ENCODE measurements around the gene HBG1. TPM values are rescaled to one million over a fixed set of nuclear protein-coding genes. Genes with fewer than 3 reads are reported as not detected.

The HBG1 gene
- total RNA-seq, 1 donor, result not detected

- no peak for DNase-seq (ENCODE audit: low read depth)
- H3K4me3 ChIP-seq (ENCODE audit: low read depth, low read length), result no peak overlapping the region
- no peak for TF ChIP-seq CTCF (IDR thresholded peaks at IDR 0.05; ENCODE audit: insufficient read depth, low read depth, low read length)
Observed at GRCh38 chr11:5284637-5285036, 35.0 kb upstream of the HBG1 start.

DNA sequence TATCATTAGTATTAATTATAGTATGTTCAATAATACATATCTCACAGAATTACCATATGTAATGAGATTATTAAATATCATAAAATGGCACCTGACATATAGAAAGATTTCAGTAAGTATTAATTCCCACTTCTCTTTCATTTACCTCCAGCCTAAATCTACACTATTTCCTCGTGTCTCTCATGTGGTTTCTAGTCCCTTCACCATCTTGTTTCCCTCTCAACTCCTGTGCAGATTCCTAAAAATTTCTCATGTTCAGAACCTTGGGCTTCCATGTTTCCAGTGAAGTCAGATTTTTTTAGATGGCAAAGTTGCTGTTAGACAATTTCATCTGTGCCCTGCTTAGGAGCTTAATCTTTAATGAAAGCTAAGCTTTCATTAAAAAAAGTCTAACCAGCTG lies 34.2 kb upstream of the HBG1 start:
- H3K4me3 ChIP-seq (ENCODE audit: low read depth, low read length), result no peak overlapping the region
- no peak for TF ChIP-seq CTCF (IDR thresholded peaks at IDR 0.05; ENCODE audit: insufficient read depth, low read depth, low read length)
- DNase-seq (ENCODE audit: low read depth), result no peak

DNA sequence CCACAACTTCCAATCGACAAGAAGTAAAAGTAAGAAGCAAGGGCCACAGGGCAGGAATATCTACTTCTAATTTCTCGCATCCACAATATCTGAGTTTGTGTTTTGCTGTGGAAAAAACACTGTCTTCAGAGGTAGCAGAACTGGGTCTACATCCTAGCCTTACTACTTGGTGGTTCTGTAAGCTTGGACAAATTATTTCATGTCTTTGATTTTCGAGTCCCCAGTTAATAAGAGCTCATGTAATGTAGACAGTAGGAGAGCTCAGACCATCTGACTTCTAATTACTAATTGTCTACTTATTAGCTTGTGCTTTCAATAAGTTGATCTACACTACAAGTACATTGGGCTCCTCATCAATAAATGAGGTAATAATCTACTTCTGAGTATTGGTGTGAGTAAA lies 33.4 kb upstream of the HBG1 start:
- TF ChIP-seq CTCF (IDR thresholded peaks at IDR 0.05; ENCODE audit: insufficient read depth, low read depth, low read length), result no peak
- no peak for DNase-seq (ENCODE audit: low read depth)
- no peak overlapping the region for H3K4me3 ChIP-seq (ENCODE audit: low read depth, low read length)

- H3K4me3 ChIP-seq (ENCODE audit: low read depth, low read length), result no peak overlapping the region
- no peak for DNase-seq (ENCODE audit: low read depth)
- no peak for TF ChIP-seq CTCF (IDR thresholded peaks at IDR 0.05; ENCODE audit: insufficient read depth, low read depth, low read length)
Observed at GRCh38 chr11:5282628-5283027, 33.0 kb upstream of the HBG1 start.

- no peak for TF ChIP-seq CTCF (IDR thresholded peaks at IDR 0.05; ENCODE audit: insufficient read depth, low read depth, low read length)
- DNase-seq (ENCODE audit: low read depth), result no peak
- H3K4me3 ChIP-seq (ENCODE audit: low read depth, low read length), result no peak overlapping the region
Observed at GRCh38 chr11:5281596-5281995, 31.9 kb upstream of the HBG1 start.

GRCh38 chr11:5280582-5281102 lies 31.0 kb upstream of the HBG1 start:
- no peak for TF ChIP-seq CTCF (IDR thresholded peaks at IDR 0.05; ENCODE audit: insufficient read depth, low read depth, low read length)
- peak; percentile 97 for DNase-seq (ENCODE audit: low read depth)
- no peak overlapping the region for H3K4me3 ChIP-seq (ENCODE audit: low read depth, low read length)

GRCh38 chr11:5279471-5280090 lies 29.9 kb upstream of the HBG1 start:
- H3K4me3 ChIP-seq (ENCODE audit: low read depth, low read length), result no peak overlapping the region
- no peak for TF ChIP-seq CTCF (IDR thresholded peaks at IDR 0.05; ENCODE audit: insufficient read depth, low read depth, low read length)
- DNase-seq (ENCODE audit: low read depth), result no peak

Measured in fibroblast of villous mesenchyme (primary cell).